HepG2 (cell line): ENCODE results near the gene CHKB. TPM values are rescaled to one million over a fixed set of nuclear protein-coding genes. Genes with fewer than 3 reads are reported as not detected.

Experiments used
- AFF4 ChIP-seq: sonication (generic); formaldehyde crosslinking; IDR thresholded peaks from 2 replicates; pipeline ENCODE4 v1.4.0; 2020; ENCODE audit warnings: missing genetic modification reagents
- CEBPB ChIP-seq: IDR thresholded peaks from 2 replicates; pipeline ENCODE4 v1.6.1; 2011; ENCODE audit warnings: low read depth, low read length, improper control_type of control experiment, borderline replicate concordance
- CHD4 ChIP-seq: fragments of 200-600 bp; sonication (generic); IDR thresholded peaks from 2 replicates; pipeline ENCODE4 v1.7.0; 2017; ENCODE audit warnings: mild to moderate bottlenecking, low read length, borderline replicate concordance
- DDIT3 ChIP-seq: sonication (generic); formaldehyde crosslinking; IDR thresholded peaks from 2 replicates; pipeline ENCODE4 v1.4.0; 2020; ENCODE audit warnings: mild to moderate bottlenecking, missing genetic modification reagents
- ELK4 ChIP-seq: sonication (generic); formaldehyde crosslinking; IDR thresholded peaks from 2 replicates; pipeline ENCODE4 v1.9.0; 2021; ENCODE audit warnings: missing genetic modification reagents, borderline replicate concordance
- JUN ChIP-seq: sonication (generic); formaldehyde crosslinking; IDR thresholded peaks from 2 replicates; pipeline ENCODE4 v1.4.0; 2020; ENCODE audit warnings: mild to moderate bottlenecking, missing genetic modification reagents
- MATR3 ChIP-seq: sonication (generic); formaldehyde crosslinking; IDR thresholded peaks from 2 replicates; pipeline ENCODE4 v1.4.0; 2020; ENCODE audit warnings: missing genetic modification reagents
- NFIC ChIP-seq: IDR thresholded peaks from 2 replicates; pipeline ENCODE4 v1.6.1; 2012; ENCODE audit warnings: mild to moderate bottlenecking, low read length, inconsistent platforms
- TAF1 ChIP-seq: sonication (generic); formaldehyde crosslinking; IDR thresholded peaks from 2 replicates; pipeline ENCODE4 v1.4.0; 2020; ENCODE audit warnings: missing genetic modification reagents
- ZBTB37 ChIP-seq: sonication (generic); formaldehyde crosslinking; IDR thresholded peaks from 2 replicates; pipeline ENCODE4 v1.4.0; 2020; ENCODE audit warnings: mild to moderate bottlenecking, missing genetic modification reagents
- ZFP36L2 ChIP-seq: sonication (generic); formaldehyde crosslinking; IDR thresholded peaks from 2 replicates; pipeline ENCODE4 v1.4.0; 2020; ENCODE audit warnings: missing genetic modification reagents
- ZNF282 ChIP-seq: fragments of 450-650 bp; IDR thresholded peaks from 2 replicates; pipeline ENCODE4 v1.6.1; 2018; ENCODE audit not compliant: partially characterized antibody
- ZNF407 ChIP-seq: sonication (generic); formaldehyde crosslinking; IDR thresholded peaks from one replicate; pipeline ENCODE4 v1.5.1; 2020; ENCODE audit warnings: mild to moderate bottlenecking, missing genetic modification reagents; ENCODE audit errors: not compliant biosample characterization
- ZNF891 ChIP-seq: sonication (generic); formaldehyde crosslinking; IDR thresholded peaks from 2 replicates; pipeline ENCODE4 v1.5.0; 2020; ENCODE audit warnings: mild to moderate bottlenecking, missing genetic modification reagents
- polyA plus RNA-seq, 8 experiments: library from polyadenylated mRNA; depleted of rRNA in 3 of 8; stranded (reverse) in 7 of 8; unstranded in 1 of 8; fragments of >200 nt; fragmentation: Illumina TruSeq in 4 of 8; extraction: Trizol in 4 of 8; gene quantifications; 2 replicates each; pipeline versions ENCODE4 v1.2.1 to v1.2.3, GENCODE V29; 2011 to 2016; ENCODE audit warnings: low read depth in 4 of 8, missing spikeins in 1 of 8, mixed read lengths in 1 of 8; ENCODE audit not compliant: insufficient read depth in 1 of 8
- total RNA-seq, 5 experiments: library from RNA; depleted of rRNA; stranded (reverse); fragments of >200 nt; fragmentation: Illumina TruSeq; extraction: Trizol; gene quantifications; 2 replicates each; pipeline ENCODE4 v1.2.3, GENCODE V29; 2016; ENCODE audit warnings: low read depth in 1 of 5

The CHKB gene
- total and polyA plus RNA-seq, 2 of the 13 experiments (the other 11 are each of a cell fraction or from before 2014, with no cell fraction given), result 24.5 to 42.7 TPM

- peak; percentile 99 for TF ChIP-seq ZNF407 (CRISPR knock-in tag)
- no peak for TF ChIP-seq CHD4
- 0 out of 2 replicates have a peak, but pooled peaks have one; percentile 43 for TF ChIP-seq ZBTB37 (CRISPR knock-in tag)
- peak; percentile 77 for TF ChIP-seq JUN
- TF ChIP-seq AFF4 (CRISPR knock-in tag), result peak; percentile 89
- TF ChIP-seq DDIT3, result peak; percentile 84; the same call in 1 of the 2 replicates
- no peak for TF ChIP-seq NFIC
- TF ChIP-seq MATR3 (CRISPR knock-in tag), result no peak
- peak; percentile 70 for TF ChIP-seq TAF1 (CRISPR knock-in tag)
- TF ChIP-seq CEBPB, result no peak
- peak; percentile 93; the same call in 1 of the 2 replicates for TF ChIP-seq ZNF891 (CRISPR knock-in tag)
- TF ChIP-seq ZFP36L2, result peak; percentile 99
- TF ChIP-seq ELK4 (CRISPR knock-in tag), result peak; percentile 96; the same call in 1 of the 2 replicates
- TF ChIP-seq ZNF282, result no peak
Observed at GRCh38 chr22:50599816-50600455, 17.3 kb upstream of the CHKB start (continued).
